Left cardiac atrium (tissue), 4 donors: ENCODE measurements around the gene RASL10B. TPM values are rescaled to one million over a fixed set of nuclear protein-coding genes. Genes with fewer than 3 reads are reported as not detected.
"Not testable (repeated sequence)": the region's sequence is repeated elsewhere in the genome, so short reads cannot be mapped to it uniquely, and the experiment has no call there.

Source experiments
- ATAC-seq, 2 donors: fragments of 200-7000 bp; cut with Tn5 transposase; one replicate each; pipeline ENCODE4 v1.9.1; 2020; ENCODE audit warnings: mild to moderate bottlenecking in 2 of 2, moderate library complexity in 2 of 2
- DNase-seq: peaks from one replicate; pipeline ENCODE4 v3.0.0-alpha.2; 2020
- intact Hi-C, 2 donors: fragments of 100-400 bp; cut with DNase I; formaldehyde crosslinking; loops; one replicate each; pipeline versions ENCODE4 v1.14.1 to v1.15.1; 2022 to 2023
- long read RNA-seq: library from polyadenylated mRNA; unstranded; transcript quantifications from one replicate; pipeline ENCODE4 v2.0.0, GENCODE V29; 2021
- total RNA-seq, 2 donors: library from RNA; stranded (reverse); fragmentation: NEBNext Ultra II Directional; extraction: Animal tissue kit (Norgen Biotek cat#: 25700); gene quantifications; one replicate each; pipeline ENCODE4 v1.2.1, GENCODE V29; 2021
- donor health status: DM: no; HTN: yes; CAD: no.
- donor health status: DM: no; HTN: yes; CAD: no; lungs with severe emphysema.
- donor health status: DM: yes; HTN: yes; CAD: no.
- donor health status: Dilated cardiomyopathy.

Gene RASL10B, protein sequence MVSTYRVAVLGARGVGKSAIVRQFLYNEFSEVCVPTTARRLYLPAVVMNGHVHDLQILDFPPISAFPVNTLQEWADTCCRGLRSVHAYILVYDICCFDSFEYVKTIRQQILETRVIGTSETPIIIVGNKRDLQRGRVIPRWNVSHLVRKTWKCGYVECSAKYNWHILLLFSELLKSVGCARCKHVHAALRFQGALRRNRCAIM
- total RNA-seq: 10 to 100 TPM; 23.9 to 24.7 TPM
- long read RNA-seq, partial matches to known transcripts: 18 of 20 reads
- long read RNA-seq, other reads (novel, unspliced or antisense): 1 of 20 reads

DNA sequence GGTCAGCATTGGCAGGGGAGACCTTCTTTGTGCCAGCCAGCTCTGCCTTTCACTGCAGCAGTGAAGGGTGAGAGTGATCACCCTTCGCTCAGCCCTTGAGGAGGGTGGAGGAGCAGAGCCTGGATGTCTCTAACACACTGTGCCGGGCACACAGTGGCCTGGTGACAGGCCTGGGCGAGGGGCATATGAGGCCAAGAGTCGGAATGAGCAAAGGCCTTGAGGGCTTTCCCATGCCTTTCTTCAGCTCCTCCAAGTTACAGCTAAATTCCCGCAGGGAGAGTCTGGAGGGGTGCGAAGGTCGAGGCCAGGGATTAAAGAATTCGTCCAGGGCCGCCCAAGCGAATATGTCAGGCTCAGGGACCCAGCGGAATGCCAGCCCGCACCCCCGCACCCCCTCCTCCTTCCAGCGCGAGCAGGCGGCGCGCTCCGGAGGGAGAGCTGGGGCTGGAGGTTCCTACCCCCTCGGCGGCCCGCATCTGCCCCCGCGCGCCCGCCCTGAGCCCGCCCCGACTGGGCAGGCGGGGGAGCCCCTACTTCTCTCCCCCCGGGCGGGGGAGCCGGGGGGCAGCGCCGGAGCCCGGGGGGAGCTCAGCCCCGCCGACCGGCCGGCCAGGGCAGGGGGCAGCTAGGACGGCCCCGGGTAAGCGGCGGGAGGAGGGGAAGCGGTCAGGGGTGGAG is at the start of gene RASL10B:
Gene RASL10B (plus strand): TSS at position 401 of the 678 bp plus-strand sequence. CDS start 3,546 bp downstream, outside the sequence.
- peak; percentile 88 for ATAC-seq
- peak; percentile 63 for DNase-seq
- intact Hi-C loops: no loop called here

DNA sequence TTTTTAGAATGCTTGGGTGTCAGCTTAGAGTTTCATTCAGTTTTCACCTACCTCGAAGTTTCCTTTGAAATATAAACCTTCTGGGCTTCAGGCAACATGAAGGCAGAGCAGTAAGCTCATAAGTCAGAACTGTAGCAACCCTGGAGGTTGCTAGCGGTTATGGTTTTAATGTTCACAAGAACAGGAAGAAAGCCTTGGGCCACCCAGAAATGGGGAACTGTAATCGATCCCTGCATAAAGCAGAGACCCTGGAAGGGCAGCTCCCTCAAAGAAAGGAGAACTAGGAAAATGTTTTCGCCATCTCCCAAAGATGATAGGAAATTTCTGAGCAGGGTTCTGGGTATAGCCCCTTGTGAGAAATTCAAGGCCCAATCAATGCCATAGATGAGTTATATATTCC is 47.8 kb upstream of the RASL10B start:
- DNase-seq (no peak), ATAC-seq (peak in 1 of 2 donors; percentile 8)
- intact Hi-C loops: no loop called here

DNA sequence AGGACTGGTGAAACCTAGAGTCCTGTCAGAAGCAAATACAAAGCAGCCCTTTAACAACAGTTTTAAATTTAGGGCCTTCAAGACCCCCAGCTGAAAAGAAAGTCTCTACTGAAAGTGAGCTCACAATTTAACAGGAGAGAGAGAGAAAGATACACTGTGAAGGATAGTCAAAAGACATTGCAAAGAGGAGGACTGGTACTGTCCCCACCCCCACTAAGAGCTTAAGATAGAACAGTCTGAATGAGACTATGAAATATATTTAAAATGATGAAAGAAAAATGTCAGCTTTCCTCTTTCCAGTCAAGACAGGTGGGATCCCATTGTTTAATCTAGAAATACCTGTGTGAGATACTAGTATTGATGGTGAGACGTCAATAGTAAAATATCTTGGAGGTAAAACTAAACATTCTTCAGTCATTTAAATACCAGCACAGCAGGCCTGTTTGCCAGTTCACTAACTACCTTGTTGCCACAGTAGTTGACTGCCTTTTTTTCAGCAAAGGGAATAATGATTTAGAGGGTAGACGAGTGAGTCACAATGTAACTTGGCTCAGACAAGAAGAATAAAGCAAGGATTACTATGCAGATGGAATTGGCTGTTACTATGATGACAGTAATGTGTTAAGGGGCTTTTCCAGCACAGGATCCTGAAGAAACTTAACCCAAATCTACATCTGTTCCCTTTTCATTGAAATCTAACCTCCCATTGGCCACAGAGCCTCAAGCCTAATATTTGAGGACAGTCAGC is 47.2 kb upstream of the RASL10B start:
- no peak for ATAC-seq
- intact Hi-C loops: no loop called here
- no peak for DNase-seq

DNA sequence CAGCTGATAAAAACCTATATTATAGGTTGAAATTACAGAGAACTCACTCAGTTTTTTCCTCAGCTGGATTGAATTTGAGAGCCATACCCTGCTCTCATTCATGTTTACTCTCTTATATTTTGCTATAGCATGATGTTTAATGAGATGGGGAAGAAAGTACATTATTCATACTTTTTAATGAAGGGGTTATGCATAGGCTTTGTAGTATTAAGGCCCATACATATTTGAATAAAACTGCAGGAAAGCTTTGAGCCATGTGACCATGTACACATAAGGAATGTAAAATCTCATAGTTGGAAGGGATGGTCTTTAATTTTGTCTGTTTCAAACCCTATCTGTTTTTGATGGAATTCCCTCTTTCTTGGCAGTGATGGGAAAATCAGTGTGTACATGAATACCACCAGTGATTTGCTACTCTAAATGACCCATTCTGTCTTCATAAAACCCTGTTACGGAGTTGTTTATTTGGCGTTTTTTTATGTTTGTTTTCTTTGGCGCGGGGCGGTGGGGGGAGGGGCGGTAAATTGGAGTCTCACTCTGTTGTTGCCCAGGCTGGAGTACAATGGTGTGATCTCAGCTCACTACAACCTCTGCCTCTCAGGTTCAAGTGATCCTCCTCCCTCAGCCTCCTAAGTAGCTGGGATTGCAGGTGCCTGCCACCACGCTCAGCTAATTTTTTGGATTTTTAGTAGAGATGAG is 38.8 kb upstream of the RASL10B start:
- ATAC-seq (no peak), DNase-seq (no peak)
- intact Hi-C loops: loop anchor here in 1 of 2 donors (10.0 kb wide), 1 partner anchor 58 kb away; no protein-coding TSS in a partner anchor

DNA sequence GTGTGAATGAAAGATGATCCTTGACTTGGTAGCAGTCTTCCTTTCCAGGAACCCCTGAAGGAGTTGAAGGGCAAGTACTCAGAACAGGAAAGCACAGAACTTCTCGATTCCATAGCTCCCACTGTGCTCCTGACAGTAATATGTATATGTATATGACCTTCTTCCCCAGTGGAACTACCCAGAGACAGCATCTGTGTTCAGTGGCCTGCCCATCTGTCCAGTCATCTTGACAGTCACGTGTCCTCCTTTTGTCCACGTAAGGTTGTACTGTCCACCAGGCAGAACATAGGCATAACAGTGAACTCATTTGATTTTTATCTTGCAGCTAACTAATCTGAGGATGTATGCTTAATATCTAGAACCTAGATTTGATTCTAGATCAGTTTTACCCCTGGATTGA is 37.8 kb upstream of the RASL10B start:
- ATAC-seq (no peak), DNase-seq (no peak)
- intact Hi-C loops: loop anchor here in 1 of 2 donors (10.0 kb wide), 1 partner anchor 59 kb away; no protein-coding TSS in a partner anchor

DNA sequence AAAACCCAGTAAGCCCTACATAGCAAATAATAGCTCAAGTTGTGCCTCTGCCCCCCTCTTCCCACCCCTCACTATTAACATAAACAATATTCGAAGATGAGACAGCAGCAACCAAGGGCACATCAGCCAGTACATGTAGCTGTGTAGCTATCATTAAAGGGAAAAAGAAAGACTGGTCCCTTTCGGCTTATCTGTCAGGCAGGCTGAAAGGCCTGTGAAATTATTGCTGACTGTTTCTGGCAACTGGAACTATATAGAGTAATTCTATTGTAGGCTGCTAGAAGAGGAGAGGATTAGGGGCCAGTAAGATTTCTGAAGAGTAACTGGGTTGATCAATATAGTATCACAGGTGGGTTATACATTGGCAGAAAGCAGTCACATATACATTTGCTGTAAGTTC is 36.5 kb upstream of the RASL10B start:
- no peak for DNase-seq
- ATAC-seq: no peak
- intact Hi-C loops: loop anchor here in 1 of 2 donors (10.0 kb wide), 1 partner anchor 60 kb away; no protein-coding TSS in a partner anchor

DNA sequence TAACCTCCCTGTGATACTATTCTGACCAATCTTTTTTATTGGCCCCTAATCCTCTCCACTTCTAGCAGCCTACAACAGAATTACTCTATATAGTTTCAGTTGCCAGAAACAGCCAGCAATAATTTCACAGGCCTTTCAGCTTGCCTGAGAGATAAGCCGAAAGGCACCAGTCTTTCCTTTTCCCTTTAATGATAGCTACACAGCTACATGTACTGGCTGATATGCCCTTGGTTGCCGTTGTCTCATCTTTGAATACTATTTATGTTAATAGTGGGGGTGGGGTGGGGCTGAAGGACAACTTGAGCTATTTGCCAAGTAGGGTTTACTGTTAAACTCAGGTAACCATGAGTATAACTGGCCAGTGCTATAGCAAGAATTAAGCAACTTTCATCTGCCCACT is 35.8 kb upstream of the RASL10B start:
- intact Hi-C loops: loop anchor here in 1 of 2 donors (10.0 kb wide), 1 partner anchor 61 kb away; no protein-coding TSS in a partner anchor
- DNase-seq (no peak), ATAC-seq (peak in 1 of 2 donors; percentile 23)

DNA sequence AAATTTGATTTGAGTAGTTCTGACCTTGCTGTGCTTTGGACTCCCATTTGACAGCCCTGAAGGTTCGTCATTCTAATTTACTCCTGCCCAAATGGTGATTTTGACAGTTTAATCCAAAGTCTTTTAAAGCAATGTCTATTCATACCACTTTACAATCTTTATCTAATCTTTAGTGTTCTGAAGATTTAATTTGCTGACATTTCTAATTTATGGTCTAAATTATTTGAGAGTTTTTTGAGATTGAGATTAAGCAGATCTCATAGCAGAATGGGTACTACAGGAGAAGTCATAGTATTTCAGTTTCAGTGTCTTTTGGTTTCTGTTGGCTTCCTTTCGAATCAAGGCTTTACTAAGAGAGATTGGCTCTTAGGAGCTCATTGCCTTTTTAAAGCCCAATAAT is 32.6 kb upstream of the RASL10B start:
- DNase-seq (no peak), ATAC-seq (no peak)
- intact Hi-C loops: loop anchor here in 1 of 2 donors (10.0 kb wide), 1 partner anchor 64 kb away; no protein-coding TSS in a partner anchor

DNA sequence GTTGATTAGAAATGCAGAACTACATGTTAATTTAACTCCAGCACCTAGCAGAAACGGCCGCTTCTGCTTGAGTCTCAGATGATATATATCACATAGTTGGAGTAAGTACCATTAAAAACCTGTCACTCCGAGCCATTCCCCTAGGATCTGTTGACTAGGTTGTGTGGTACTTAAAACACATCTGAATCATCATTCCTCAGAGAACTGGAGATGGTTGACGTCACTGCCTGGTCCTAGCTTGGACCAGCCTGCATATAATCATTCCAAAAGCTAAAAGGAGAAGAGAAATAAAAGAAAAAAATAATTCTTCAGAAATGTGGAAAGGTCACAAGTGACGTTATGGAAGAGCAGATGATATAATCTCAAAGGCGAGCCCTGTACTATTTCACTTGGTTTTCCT is 31.3 kb upstream of the RASL10B start:
- ATAC-seq (no peak), DNase-seq (no peak)
- intact Hi-C loops: no loop called here

DNA sequence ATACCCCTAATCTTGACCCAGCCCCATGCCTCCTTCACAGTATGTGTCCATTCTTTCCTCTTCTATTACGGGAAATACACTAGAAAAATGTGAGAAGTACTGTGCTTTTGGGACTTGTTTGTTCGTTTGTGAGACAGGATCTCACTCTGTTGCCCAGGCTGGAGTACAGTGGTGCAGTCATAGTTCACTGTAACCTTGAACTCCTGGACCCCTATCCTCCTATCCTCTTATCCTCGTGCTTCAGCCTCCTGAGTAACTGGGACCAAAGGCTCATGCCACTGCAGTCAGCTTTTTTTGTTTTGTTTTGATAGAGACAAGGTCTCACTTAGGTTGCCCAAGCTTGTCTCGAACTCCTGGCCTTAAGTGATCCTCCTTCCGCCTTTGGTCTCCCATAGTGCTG is 29.9 kb upstream of the RASL10B start:
- intact Hi-C loops: no loop called here
- ATAC-seq: no peak

DNA sequence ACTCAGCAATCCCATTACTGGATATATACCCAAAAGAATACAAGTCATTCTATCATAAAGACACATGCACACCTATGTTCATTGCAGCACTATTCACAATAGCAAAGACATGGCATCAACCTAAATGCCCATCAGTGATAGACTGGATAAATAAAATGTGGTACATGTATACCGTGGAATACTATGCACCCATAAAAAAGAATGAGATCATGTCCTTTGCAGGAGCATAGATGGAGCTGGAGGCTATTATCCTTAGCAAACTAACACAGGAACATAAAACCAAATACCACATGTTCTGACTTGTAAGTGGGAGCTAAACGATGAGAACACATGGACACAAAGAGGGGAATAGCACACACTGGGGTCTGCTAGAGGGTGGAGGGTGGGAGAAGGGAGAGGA is 28.1 kb upstream of the RASL10B start:
- DNase-seq, intact Hi-C loops, ATAC-seq: not testable (repeated sequence)

More for the DNA sequence above, 29.9 kb upstream of the RASL10B start:
- no peak for DNase-seq

DNA sequence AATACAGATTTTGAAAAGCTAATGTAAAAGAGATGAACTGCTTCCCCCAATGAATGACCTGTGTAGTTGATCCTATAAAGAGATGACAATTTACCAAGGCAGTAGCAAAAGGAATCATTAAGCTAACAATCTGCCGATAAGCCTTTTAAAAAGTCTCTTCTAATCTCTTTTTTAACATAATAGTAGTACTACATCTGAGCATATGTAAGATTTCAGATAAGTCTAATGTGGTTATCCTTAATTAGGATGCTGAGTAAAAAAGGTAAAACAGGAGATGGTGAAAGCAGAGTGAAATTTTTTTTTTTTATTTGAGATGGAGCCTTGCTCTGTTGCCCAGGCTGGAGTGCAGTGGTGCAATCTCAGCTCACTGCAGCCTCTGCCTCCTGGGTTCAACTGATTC is 26.2 kb upstream of the RASL10B start:
- DNase-seq (no peak), ATAC-seq (no peak)
- intact Hi-C loops: no loop called here

DNA sequence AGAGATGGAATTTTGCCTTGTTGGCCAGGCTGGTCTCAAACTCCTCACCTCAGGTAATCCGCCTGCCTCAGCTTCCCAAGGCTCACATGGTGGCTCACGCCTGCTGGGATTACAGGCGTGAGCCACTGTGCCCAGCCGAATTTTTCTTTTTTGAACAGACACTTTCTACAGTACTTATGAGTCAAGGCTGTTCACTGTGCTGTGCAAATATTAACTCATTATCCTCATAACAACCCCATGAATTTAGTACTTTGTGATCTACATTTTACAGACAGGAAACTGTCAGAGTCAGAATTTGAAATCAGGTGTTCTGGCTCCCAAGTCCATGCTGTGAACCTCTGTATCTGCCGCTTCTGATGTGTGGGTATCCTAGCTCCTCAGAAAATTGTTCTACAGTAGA is 25.7 kb upstream of the RASL10B start:
- no peak for DNase-seq
- ATAC-seq: no peak
- intact Hi-C loops: no loop called here

DNA sequence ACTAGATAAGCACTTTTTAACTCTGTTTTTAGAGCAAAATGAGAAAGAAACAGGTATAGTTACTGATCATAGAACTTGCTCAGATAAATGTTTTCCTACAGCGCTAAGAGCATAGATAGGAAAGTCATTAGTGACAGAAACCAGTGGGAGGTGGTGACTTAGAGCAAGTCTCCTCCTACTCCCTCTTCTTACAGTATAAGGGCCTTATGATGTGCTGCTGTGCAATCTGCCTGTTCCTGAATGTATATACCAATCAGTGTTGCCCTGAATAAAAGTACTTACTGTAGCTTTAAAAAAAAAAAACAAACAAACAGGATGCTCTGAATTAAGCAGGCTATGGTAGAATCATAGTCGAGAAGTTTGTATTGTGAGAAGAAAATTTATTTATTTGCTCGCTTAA is 23.3 kb upstream of the RASL10B start:
- ATAC-seq (no peak), DNase-seq (no peak)
- intact Hi-C loops: no loop called here

DNA sequence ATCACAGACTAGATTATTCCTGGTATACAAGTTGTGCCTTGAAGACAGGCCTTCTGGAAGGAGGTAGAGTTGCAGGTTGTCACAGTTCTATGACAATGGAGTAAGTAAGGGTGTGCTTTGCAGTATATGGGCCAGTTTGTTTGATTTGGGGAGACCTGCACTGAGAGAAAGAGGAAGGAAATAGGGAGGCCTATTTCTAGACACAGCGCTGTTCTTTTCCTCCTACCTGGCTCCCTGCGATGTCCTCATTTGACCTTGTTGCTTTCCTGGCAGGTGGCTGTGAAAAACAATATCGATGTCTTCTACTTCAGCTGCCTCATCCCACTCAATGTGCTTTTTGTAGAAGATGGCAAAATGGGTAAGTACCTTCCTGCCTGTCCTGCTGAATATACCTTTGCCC is 22.5 kb upstream of the RASL10B start:
- no peak for DNase-seq
- ATAC-seq: no peak
- intact Hi-C loops: no loop called here

DNA sequence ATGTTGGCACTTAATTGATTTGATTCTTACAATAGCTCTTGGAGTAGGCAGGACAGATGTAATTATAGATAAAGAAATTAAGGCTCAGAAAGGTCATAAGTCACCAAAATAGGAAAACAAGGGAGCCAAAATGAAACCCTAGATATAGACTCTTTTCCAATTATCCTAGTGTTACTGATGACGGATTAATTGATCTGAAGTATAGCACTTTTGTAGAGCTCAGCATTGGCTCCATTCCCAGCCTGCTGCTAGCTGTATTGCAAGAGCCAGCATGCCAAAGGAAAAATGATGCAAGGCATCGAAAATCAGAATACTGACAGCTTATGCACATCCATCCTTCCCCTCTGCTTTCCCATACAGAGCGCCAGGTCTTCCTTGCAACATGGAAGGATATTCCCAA is 21.6 kb upstream of the RASL10B start:
- ATAC-seq (no peak), DNase-seq (no peak)
- intact Hi-C loops: no loop called here

DNA sequence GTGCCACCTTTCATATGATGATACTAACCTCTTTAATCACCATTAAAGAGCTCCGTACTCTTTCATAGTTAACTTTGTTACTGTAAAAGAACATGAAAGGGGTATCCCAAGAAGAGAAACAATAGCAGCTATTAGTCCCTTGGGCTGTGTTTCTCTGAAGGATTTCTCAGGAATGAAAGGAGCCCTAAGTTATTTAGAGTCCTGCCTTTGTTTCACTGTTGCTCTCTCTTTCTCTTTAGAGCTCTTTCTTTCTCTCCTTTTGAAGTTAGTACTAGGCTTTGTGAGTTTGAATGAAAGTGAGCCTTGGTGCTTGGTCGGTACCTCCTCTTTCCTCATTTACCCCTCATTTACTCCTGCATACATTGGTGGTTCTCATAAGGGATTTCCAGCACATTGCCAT is 20.5 kb upstream of the RASL10B start:
- DNase-seq (no peak), ATAC-seq (no peak)
- intact Hi-C loops: no loop called here

DNA sequence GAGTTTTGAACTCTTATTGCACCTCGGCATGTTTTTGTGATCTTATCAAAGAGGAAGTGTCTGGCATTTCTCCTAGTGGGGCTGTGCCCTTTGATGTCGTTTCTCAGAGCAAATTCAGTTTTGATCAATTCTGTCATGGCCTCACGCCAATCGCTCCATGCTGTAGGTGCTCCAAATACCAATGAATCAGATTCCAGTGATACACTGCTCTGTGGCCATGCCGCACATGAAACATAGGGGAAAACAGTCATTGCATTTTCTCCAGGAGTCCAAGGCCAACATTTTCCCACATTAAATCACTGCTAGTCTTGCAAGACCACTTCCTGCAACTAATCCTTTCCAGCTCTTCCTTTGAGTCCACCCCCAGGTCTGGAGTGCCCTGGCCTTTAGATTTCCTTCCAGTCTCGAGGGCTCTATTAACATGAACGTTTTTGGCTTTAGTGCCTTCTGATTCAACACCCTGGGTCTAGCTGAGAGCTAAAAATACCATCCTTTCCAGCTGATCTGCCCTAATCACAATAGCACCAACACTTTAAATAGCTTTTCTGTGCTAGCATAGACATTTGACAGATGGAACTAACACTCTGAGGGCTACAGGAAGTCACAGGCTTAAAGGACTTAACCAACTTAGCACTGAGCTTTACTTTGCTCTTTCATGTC is 18.2 kb upstream of the RASL10B start:
- ATAC-seq: peak; percentile 90 to 91
- DNase-seq: no peak
- intact Hi-C loops: no loop called here

DNA sequence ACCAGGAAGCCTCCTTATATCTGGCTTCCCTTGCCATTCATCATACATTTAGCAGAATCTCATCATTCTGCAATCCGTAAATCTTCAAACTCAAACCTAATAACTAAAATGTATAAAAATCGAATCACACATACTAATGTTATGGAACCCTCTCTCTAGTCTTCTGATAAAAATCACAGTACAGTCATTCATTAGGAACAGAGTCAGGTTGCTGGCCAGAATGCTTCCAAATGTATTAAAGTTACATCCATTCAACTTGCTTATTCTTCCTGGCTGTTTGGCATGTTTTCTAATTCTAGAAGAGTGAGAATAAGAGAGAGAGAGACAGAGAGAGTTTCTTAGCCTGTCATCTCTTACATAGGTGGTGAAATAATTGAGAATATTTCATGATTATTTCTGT is 16.5 kb upstream of the RASL10B start:
- intact Hi-C loops: no loop called here
- no peak for ATAC-seq
- DNase-seq: no peak
